Effector CD8-positive, alpha-beta T cell (primary cell): Measurements from ENCODE around the gene MARCOL.

Experiments used
- DNase-seq: peaks from one replicate; lab custom pipeline; 2025; lab: John Stamatoyannopoulos, UW
- total RNA-seq, 4 experiments: gene quantifications; one replicate each; lab custom pipeline; 2026; lab: John Stamatoyannopoulos, UW

The MARCOL gene
- 0 to 0.09 (median 0) reads per million in 4 experiments for total RNA-seq

GRCh38 chr5:148238418-148238794 lies at the start of gene MARCOL:
MARCOL (plus strand) TSS chr5:148238525; CDS start chr5:148238598, 73 bp downstream.
- DNase-seq: no peak

GRCh38 chr5:148191010-148191409 lies 47.3 kb upstream of the MARCOL start:
- DNase-seq: no peak

GRCh38 chr5:148193202-148193601 lies 45.1 kb upstream of the MARCOL start:
- DNase-seq: no peak

GRCh38 chr5:148201151-148201550 lies 37.2 kb upstream of the MARCOL start:
- DNase-seq: no peak

DNA sequence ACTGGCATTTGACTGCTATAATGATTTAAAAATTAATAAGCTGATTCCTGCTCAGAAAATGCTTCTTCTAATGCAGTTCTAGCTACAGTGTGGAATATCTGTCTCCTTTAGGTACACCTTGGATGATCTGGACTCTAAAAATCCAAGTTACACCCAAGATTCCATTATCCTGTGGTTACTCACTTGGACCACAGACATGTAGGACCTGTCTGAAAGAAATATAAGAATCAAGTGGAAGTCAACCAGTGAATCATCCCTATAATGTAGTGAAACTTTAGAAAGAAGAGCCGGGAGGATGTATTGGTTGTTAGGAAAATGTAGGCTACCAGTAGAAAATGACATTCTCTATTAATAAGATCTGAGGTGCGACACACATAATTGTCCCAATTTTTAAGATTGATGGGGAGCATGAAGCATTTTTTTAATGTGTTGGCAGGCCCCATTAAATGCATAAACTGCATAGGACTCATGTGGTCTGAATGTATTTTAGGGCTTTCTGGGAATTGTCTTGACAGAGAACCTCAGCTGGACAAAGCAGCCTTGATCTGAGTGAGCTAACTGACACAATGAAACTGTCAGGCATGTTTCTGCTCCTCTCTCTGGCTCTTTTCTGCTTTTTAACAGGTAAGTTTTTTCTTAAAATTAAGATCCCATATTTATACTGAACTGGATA lies 35.7 kb upstream of the MARCOL start, which contains the start of gene SPINK6:
SPINK6 (plus strand) TSS at position 512 of the 673 bp plus-strand sequence; CDS start at position 567, 55 bp downstream.
- no peak for DNase-seq

DNA sequence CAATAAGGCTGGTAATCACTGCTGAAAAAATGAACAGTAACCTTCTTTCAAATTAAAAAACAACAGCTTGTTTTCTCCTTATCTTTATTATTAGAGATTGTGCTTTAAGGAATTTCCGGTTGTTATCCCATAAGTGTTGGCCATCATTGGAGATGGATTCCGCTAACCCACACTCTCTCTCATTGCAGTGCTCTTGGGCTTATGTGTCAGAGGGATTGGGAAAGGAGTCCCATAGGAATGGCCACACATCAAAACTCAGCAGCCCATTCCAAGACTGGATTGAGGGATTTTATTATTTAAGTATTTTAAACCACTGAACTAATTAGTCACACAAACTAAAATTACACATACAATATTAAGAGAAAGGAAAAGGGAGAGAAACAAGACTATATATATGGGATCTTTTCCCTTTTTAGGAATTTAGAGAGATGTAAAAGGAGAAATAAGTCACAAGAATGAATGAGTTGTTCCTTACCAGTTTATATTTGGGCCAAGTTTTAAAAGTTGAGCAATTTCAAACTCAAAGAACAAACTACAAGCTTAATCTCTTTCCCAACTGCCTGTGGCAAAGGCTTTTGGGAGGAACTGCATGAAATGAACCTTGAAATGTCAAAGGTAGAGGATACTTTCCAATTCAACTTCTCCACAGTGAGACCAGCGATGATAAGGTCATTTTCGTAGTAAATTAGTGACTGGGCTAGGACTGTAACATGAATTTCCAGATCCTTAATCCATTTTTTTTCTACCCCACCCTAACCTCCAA lies 33.1 kb upstream of the MARCOL start:
- no peak for DNase-seq

- DNase-seq: no peak
Observed at GRCh38 chr5:148205865-148206264, 32.5 kb upstream of the MARCOL start.

GRCh38 chr5:148206620-148207019 lies 31.7 kb upstream of the MARCOL start:
- no peak for DNase-seq

- no peak for DNase-seq
Observed at GRCh38 chr5:148208226-148208625, 30.1 kb upstream of the MARCOL start.

- no peak for DNase-seq
Observed at GRCh38 chr5:148209151-148209770, 29.1 kb upstream of the MARCOL start.

DNA sequence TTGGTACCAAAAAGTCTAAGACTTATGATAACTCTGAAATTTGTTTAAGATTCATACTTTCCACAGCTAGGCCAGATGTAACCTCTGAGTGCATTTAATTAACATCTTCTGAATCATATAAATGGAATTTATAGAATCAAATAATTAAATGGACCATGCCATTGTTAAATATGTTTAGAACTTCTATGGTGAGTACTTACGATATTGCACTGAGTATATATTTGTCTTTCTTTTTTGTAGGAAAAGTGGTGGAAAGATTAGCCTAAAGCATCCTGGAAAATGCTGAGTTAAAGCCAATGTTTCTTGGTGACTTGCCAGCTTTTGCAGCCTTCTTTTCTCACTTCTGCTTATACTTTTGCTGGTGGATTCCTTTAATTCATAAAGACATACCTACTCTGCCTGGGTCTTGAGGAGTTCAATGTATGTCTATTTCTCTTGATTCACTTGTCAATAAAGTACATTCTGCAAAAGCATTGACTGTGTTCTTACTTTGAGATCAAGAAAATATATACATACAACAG lies 23.6 kb upstream of the MARCOL start:
- no peak for DNase-seq

DNA sequence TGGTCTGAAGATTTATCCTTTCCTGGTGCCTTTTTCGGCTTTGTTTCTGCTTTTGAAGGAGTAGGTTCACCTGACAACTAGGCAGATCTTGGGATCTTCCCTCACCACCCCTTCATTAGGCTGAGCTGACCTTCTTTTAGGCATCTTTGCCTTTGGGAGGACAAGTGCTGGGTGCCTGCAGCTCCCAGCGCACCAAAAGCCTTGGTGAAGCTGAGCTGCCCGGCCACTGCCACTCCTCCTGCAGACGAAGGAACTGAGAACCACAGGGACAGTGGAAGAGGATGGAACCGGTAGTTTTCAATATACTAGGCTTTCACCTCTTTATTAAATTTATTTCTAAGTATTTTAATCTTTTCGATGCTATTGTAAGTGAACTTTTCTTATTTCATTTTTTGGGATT lies 16.8 kb upstream of the MARCOL start:
- DNase-seq: no peak

DNA sequence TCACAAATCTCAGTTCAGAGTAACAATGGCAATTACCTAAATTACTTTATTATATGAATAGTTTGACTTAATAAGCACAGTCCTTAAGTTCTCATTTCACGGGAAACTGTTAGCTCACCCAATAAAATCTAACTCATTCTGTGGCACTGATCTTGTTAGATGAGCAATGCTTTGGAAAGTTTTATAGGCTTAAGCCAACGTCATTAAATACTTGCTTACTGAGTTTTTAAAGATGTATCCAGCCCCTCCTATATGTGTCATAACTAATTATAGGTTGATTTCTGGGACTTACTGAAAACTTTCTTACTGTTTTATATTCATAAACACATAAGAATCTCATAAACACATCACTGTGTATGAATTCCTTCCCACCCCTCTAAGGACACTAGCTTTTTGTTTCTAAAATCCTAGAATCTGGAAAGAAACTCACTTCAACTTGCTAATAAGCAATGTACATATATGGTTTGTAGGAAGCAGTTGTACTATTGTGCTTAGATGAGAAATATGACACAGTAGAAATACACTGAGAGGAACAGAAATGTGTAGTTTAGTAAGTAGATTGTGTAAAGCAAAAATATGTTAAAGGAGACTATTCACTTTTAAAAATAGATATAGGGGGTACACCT lies 14.1 kb upstream of the MARCOL start:
- DNase-seq: no peak

DNA sequence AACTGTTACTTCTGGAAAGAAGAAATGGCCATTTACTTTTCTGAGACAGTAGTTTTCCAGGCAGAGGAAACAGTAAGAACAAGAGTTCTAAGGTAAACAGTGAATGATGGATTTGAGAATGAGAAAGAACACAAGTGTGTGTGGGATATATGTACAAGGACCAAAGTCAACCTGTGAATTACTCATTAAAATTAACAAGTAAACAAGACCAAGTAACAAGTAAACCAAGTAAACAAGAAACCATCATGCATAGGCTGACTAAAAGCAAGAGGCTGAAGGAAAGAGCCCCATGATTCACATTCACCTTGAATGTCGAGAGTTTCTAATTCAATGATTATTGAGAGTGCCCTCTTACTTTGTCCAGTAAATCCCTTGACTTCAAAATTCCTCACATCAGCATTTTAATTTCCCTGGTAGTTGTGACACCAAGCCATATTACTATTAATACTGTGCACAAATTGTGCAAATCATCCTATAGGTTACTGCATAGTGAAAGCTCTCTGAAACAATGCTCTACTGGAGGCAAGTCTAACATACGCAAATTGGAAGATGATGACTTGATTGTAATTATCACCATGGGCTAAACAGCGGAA lies 9.8 kb upstream of the MARCOL start:
- DNase-seq: no peak

- no peak for DNase-seq
Observed at GRCh38 chr5:148229840-148230239, 8.5 kb upstream of the MARCOL start.

- DNase-seq: no peak
Observed at GRCh38 chr5:148230240-148230639, 8.1 kb upstream of the MARCOL start.

DNA sequence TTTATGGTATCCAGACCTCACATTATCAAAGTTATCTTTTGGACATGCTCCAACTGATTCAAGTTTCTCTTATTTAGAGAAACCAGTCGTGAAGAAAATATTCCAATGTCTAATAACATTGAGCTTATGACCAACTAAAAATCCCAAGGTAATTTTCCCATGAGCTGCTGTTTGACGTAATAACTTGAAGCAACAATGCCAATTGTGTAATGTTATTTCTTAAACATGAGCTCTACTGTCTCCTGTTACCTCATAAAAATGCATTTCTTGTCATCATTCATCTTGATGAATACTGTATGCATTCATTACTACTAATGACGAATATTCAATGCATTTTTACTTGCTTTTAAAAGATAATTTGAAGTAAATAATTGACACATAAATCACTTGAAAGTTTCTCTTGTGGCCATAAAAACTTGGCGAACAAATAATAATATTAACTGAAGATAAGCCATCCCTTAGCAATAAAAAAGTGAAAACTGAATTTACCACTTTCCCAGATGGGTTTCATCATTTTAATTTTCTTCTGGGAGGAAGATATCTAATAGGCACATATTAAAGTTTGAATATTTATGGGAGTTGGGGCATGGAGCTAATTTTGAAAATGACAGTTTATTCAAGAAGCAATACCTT lies 424 bp upstream of the MARCOL start:
- DNase-seq: no peak

- DNase-seq: no peak
Observed at GRCh38 chr5:148248894-148249293, 10.6 kb downstream of the MARCOL start.

DNA sequence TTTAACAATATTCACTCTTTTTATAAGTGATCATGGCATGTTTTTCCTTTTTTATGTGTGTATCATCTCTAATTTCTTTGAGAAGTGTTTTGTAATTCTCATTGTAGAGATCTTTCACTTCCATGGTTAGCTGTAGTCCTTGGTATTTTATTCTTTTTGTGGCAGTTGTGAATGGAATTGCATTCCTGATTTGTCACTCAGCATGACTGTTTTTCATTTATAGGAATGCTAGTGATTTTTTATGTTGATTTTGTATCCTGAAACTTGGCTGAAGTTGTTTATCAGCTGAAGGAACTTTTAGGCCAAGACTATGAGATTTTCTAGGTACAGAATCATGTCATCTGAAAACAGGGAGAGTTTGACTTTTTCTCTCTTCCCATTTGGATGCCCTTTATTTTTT lies 17.1 kb downstream of the MARCOL start:
- no peak for DNase-seq

- no peak for DNase-seq
Observed at GRCh38 chr5:148259288-148259687, 21.0 kb downstream of the MARCOL start.

GRCh38 chr5:148261221-148261620 lies 22.9 kb downstream of the MARCOL start:
- DNase-seq: no peak
